ENCODE data around the gene MMP25.

Gene MMP25

DNA sequence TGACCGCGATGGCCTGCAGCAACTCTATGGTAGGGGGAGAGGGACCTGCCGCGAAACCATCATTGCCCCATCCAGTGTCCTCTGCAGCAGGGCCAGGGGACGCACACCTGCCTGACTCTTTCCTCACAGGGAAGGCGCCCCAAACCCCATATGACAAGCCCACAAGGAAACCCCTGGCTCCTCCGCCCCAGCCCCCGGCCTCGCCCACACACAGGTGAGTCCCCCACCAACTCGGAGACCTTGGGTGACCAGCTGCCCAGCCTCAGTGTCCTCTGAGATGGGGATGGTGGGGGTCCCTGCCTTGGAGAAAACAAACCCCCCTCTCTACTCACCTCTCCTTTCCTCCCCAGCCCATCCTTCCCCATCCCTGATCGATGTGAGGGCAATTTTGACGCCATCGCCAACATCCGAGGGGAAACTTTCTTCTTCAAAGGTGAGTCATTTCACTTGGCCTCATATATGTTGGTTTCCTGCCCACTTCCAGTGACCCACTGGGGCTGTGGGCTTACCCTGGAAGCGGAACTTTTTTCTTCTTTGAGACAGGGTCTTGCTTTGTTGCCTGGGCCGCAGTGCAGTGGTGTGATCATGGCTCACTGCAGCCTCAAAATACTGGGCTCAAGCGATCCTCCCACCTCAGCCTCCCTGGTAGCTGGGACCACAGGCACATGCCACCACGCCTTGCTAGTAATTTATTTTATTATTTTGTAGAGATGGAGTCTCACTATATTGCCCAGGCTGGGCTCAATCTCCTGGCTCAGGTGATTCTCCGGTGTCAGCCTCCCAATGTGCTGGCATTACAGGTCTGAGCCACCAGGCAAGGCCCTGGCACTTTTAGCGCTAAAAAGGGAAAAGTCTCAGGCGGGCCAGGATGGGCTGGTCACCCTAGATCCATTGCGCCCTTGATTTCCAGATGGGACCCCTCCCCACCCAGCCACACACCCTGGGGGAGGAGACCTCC, 11.1 kb downstream of the MMP25 start:
- Histone ChIP-seq H3K9me2 (replicated peaks; ENCODE audit: insufficient read depth, low read length) (no peaks in the 10 kb centered on the region), H3K4me3 (ENCODE audit: insufficient read depth, low read length, poor library complexity, severe bottlenecking) (peak overlapping the region; percentile 81), H3K9me3 (ENCODE audit: insufficient read depth, low read length) (no peaks in the 10 kb centered on the region), H2AFZ (ENCODE audit: low read depth, low read length, severe bottlenecking) (no peak overlapping the region), H3K36me3 (ENCODE audit: low read length) (no peaks in the 10 kb centered on the region), H3K79me2 (ENCODE audit: insufficient read depth, low read length) (no peaks in the 10 kb centered on the region), H3F3A (ENCODE audit: insufficient read depth) (0 out of 2 replicates have a peak, but pooled peaks cover 4% of the 10 kb centered on the region), H3K27me3 (ENCODE audit: low read length) (no peaks in the 10 kb centered on the region), H3K9ac (ENCODE audit: low read length) (peak overlapping the region; percentile 96; the same call in 1 of the 2 replicates), H4K20me1 (ENCODE audit: low read depth, low read length) (no peaks in the 10 kb centered on the region), H3K4me2 (ENCODE audit: low read depth, low read length, poor library complexity, severe bottlenecking) (peak overlapping the region; percentile 57), H3K27ac (ENCODE audit: low read depth, low read length) (no peak overlapping the region)
- TF ChIP-seq, protein P1, sequence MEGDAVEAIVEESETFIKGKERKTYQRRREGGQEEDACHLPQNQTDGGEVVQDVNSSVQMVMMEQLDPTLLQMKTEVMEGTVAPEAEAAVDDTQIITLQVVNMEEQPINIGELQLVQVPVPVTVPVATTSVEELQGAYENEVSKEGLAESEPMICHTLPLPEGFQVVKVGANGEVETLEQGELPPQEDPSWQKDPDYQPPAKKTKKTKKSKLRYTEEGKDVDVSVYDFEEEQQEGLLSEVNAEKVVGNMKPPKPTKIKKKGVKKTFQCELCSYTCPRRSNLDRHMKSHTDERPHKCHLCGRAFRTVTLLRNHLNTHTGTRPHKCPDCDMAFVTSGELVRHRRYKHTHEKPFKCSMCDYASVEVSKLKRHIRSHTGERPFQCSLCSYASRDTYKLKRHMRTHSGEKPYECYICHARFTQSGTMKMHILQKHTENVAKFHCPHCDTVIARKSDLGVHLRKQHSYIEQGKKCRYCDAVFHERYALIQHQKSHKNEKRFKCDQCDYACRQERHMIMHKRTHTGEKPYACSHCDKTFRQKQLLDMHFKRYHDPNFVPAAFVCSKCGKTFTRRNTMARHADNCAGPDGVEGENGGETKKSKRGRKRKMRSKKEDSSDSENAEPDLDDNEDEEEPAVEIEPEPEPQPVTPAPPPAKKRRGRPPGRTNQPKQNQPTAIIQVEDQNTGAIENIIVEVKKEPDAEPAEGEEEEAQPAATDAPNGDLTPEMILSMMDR (IDR thresholded peaks at IDR 0.05; ENCODE audit: insufficient read depth, low read length, poor library complexity, severe bottlenecking) = no peak
- TF ChIP-seq EZH2phosphoT487 (conservative IDR thresholded peaks at IDR 0.05; ENCODE audit: low read length) = no peak

DNA sequence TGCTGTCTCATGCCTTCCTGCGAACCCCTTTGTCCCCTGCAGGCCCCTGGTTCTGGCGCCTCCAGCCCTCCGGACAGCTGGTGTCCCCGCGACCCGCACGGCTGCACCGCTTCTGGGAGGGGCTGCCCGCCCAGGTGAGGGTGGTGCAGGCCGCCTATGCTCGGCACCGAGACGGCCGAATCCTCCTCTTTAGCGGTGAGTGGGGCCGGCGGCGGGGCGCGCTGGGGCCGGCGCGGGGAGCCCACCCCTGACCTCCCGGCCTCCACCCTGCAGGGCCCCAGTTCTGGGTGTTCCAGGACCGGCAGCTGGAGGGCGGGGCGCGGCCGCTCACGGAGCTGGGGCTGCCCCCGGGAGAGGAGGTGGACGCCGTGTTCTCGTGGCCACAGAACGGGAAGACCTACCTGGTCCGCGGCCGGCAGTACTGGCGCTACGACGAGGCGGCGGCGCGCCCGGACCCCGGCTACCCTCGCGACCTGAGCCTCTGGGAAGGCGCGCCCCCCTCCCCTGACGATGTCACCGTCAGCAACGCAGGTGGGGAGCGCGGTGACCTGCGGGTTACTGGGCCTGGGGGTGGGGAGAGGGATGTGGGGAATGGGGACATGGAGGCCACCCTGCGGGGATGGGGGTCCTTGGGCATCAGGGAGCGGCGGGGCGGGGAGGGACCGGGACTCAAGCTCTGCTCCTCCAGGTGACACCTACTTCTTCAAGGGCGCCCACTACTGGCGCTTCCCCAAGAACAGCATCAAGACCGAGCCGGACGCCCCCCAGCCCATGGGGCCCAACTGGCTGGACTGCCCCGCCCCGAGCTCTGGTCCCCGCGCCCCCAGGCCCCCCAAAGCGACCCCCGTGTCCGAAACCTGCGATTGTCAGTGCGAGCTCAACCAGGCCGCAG, 12.0 kb downstream of the MMP25 start:
- H3K9me3 ChIP-seq (ENCODE audit: insufficient read depth, low read length) = no peaks in the 10 kb centered on the region
- TF ChIP-seq EZH2phosphoT487 (conservative IDR thresholded peaks at IDR 0.05; ENCODE audit: low read length) = no peak
- TF ChIP-seq, protein P1 (IDR thresholded peaks at IDR 0.05; ENCODE audit: insufficient read depth, low read length, poor library complexity, severe bottlenecking) = no peak
- peak overlapping the region; percentile 81 for H3K4me3 ChIP-seq (ENCODE audit: insufficient read depth, low read length, poor library complexity, severe bottlenecking)
- 0 out of 2 replicates have a peak, but pooled peaks cover 4% of the 10 kb centered on the region for H3F3A ChIP-seq (ENCODE audit: insufficient read depth)
- H3K9me2 ChIP-seq (replicated peaks; ENCODE audit: insufficient read depth, low read length) = no peaks in the 10 kb centered on the region
- peak overlapping the region; percentile 49; the same call in 1 of the 2 replicates for H3K27ac ChIP-seq (ENCODE audit: low read depth, low read length)
- no peaks in the 10 kb centered on the region for H3K36me3 ChIP-seq (ENCODE audit: low read length)
- H4K20me1 ChIP-seq (ENCODE audit: low read depth, low read length) = no peaks in the 10 kb centered on the region
- no peaks in the 10 kb centered on the region for H3K27me3 ChIP-seq (ENCODE audit: low read length)
- peak overlapping the region; percentile 49 for H2AFZ ChIP-seq (ENCODE audit: low read depth, low read length, severe bottlenecking)
- peak overlapping the region; percentile 96 for H3K9ac ChIP-seq (ENCODE audit: low read length)
- peak overlapping the region; percentile 57 for H3K4me2 ChIP-seq (ENCODE audit: low read depth, low read length, poor library complexity, severe bottlenecking)
- H3K79me2 ChIP-seq (ENCODE audit: insufficient read depth, low read length) = no peaks in the 10 kb centered on the region

DNA sequence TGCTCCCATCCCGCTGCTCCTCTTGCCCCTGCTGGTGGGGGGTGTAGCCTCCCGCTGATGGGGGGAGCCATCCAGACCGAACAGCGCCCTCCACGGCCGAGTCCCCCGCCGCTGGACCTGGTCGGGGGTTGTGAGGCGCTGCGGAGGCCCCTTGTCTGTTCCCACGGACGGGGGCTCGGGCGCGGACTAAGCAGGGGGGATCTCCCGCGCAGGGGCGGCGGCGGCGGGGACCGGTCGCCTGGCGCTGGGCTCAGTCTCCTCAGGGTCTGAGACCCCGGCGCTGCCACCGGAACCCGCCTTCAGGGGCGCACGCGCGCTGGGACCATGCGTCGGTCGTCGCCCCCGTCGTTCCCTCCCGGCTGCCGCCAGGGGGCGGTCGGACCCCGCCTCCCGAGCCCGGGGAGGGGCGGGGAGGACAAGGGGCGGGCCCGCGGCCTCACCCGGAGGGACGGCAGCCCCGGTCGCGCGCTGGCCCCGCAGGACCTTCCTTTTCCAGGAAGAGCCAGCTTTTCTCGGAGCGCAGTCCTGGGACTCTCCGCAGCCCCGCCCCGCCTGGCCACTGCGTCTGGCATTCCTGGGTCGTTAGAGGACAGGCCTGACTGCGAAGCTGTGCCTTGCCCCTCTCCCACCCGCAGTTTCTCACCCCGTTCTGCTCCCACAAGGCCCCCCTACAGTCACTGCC, 12.8 kb downstream of the MMP25 start:
- H3K27ac ChIP-seq (ENCODE audit: low read depth, low read length) = peak overlapping the region; percentile 49; the same call in 1 of the 2 replicates
- no peaks in the 10 kb centered on the region for H3K79me2 ChIP-seq (ENCODE audit: insufficient read depth, low read length)
- no peak for TF ChIP-seq EZH2phosphoT487 (conservative IDR thresholded peaks at IDR 0.05; ENCODE audit: low read length)
- TF ChIP-seq, protein P1 (IDR thresholded peaks at IDR 0.05; ENCODE audit: insufficient read depth, low read length, poor library complexity, severe bottlenecking) = peak; percentile 67
- H3F3A ChIP-seq (ENCODE audit: insufficient read depth) = 0 out of 2 replicates have a peak, but pooled peaks cover 4% of the 10 kb centered on the region
- no peaks in the 10 kb centered on the region for H3K9me2 ChIP-seq (replicated peaks; ENCODE audit: insufficient read depth, low read length)
- H3K27me3 ChIP-seq (ENCODE audit: low read length) = no peaks in the 10 kb centered on the region
- H3K9ac ChIP-seq (ENCODE audit: low read length) = peak overlapping the region; percentile 96
- peak overlapping the region; percentile 57 for H3K4me2 ChIP-seq (ENCODE audit: low read depth, low read length, poor library complexity, severe bottlenecking)
- peak overlapping the region; percentile 49 for H2AFZ ChIP-seq (ENCODE audit: low read depth, low read length, severe bottlenecking)
- no peaks in the 10 kb centered on the region for H4K20me1 ChIP-seq (ENCODE audit: low read depth, low read length)
- peak overlapping the region; percentile 81 for H3K4me3 ChIP-seq (ENCODE audit: insufficient read depth, low read length, poor library complexity, severe bottlenecking)
- H3K36me3 ChIP-seq (ENCODE audit: low read length) = no peaks in the 10 kb centered on the region
- no peaks in the 10 kb centered on the region for H3K9me3 ChIP-seq (ENCODE audit: insufficient read depth, low read length)
